ENCODE results near the gene PTPRN2.

DNA sequence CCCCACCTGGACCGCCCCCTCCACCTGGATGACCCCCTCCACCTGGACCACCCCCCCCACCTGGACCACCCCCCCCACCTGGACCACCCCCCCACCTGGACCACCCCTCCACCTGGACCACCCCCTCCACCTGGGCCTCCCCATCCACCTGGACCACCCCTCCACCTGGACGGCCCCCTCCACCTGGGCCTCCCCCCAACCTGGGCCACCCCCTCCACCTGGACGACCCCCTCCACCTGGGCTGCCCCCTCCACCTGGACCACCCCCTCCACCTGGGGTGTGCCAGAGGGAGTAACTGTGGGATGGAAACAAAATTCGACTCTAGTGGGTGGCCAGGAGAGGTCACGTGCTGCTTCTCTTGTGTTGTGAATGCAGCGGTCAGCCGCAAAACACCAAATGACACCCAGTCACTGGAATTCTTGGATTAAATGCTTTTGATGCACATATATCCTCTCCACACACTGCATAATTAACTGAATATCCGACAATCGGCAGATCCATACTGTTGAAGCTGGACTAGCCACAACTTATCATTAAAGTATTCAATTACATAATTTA lies 316.7 kb downstream of the PTPRN2 start:
- TF ChIP-seq GATA2 (IDR thresholded peaks at IDR 0.05; ENCODE audit: low read depth, low read length), result no peak
- no peak for TF ChIP-seq GATA3 (IDR thresholded peaks at IDR 0.05; ENCODE audit: low read depth, low read length)

Measured in SH-SY5Y (cell line).